Middle frontal gyrus (tissue), 1 donor: ENCODE data around the gene PCBP3.

Source experiments
- DNase-seq: peaks from one replicate; pipeline ENCODE4 v3.0.0-alpha.2; 2015; ENCODE audit warnings: low spot score; ENCODE audit errors: extremely low spot score

The PCBP3 gene

DNA sequence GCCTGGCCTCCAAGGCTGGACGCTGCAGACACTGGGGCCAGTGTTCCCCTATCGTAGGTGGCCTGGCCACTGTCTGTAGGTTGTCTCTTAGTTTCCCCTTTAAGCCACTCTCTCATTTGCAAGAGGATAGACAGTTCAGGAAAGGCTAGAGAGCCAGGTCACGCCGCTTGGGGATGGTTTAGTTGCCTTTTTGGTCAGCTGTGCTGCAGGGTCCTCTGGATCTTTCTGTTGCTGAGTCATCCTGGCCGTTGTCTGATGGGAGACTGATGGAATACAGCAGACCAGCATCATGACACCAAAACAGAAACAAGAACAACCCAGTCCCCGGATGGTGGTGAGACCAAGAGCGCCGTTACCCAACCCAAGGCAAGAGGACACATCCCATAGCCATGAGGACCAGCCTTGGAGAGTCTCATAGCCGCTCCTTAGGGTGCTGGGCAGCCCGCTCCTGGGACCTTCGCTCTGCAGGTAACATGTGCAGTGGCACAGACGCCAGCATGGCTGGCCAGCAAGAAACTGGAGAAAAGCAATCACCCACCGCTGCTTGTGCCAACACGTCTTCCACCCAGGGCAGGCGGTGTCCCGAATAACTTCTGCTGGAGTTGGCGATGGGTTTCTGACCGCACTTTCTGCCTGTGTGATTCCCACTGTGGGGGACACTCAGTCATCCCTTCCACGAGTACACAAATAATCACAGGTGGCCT lies 258.9 kb downstream of the PCBP3 start:
- DNase-seq = no peak

DNA sequence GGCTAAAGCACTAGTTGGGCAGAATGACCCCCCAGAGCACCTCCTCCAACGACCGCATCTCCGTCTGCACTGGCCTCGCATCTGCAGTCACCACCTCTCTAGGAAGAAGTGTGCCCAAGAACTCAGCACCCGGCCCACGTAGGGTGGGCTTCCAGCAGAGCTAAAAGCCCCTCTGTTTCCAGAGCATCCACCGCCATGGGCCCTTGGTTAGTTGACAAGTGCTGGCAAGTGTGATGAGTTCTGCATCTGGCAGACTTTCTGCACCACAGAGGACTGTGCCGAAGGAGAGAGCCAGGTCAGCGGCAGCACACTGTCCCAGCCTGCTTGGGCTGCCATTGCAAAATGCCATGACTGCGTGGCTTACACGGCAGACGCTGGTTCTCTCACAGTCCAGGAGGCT lies 261.7 kb downstream of the PCBP3 start:
- DNase-seq = no peak

DNA sequence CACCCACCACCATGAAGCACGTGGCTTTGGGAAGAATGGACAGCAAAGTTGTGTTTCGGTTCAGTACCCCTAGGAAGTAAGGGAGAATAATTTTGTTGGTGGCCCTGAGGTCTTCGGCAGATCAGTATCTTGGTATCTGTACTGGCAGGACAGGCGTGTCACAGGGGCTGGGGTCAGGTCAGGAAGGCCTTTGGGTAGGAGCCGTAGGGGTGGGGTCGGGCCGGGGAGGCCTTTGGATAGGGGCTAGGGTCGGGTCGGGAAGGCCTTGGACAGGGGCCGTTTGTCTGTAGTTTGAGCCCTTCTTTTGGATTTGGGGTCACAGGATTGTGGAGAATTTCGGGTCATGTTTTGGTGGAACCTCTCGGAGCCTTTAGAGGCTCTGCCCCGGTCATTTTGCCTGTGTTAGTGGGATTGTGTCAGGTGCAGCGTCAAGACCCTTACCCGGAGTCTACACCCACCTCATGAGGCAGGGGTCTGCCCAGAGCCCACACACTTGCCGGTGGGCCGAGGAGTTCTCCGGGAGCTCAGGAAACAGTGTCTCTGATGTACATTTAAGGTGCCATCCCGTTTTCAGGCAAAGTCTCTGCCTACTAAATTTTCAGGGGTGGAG lies 262.8 kb downstream of the PCBP3 start:
- no peak for DNase-seq

DNA sequence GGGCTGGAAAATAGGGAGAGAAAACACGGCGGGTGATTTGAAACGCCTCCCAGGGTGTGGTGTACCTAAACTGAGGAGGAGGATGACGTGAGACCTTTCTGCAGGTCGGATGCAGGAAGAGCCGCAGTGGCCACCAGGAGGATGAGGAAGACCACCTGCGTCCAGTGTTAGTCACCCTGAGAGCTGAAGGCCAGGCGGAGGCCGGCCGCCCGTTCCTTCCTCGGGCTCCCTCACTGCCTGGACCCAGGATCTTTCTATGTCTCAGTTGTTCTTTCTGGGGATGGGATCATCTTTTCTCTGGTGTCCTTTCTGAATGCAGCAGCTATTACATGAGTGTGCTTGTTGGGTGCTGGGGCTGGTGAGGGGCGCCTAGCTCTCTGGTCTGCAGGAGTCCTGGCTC lies 263.3 kb downstream of the PCBP3 start:
- no peak for DNase-seq

DNA sequence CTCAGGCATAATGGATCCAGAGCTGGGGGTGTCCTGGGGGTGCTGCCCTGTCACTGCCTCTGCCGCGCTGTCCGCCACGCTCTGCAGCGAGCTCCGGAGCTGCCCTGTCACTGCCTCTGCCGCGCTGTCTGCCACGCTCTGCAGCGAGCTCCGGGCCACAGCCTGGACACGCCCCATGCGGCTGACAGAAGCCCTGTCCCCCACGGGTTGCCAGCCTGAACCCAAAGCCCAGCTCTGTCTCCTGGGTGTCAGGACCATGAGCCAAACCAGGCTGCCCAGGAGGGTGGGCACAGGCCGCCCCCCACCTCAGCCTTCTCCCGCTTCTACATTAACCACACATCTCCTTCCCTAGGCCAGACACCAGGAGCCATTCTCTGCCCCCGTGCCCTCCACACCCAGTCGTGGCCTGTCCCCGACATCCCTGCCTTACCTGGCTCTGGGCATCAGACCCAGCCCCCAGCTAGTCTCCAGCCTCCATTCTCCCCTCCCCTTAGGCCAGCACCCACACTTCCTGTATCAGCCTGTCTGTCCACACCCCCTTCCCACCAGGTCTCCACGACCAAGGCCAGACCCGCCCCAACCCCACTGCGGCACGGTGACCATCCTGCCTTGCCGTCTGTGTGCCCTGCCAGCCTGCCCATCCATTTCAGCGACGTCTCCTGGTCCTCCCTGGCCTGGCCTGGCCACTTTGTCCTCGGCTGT lies 265.2 kb downstream of the PCBP3 start:
- DNase-seq = no peak

DNA sequence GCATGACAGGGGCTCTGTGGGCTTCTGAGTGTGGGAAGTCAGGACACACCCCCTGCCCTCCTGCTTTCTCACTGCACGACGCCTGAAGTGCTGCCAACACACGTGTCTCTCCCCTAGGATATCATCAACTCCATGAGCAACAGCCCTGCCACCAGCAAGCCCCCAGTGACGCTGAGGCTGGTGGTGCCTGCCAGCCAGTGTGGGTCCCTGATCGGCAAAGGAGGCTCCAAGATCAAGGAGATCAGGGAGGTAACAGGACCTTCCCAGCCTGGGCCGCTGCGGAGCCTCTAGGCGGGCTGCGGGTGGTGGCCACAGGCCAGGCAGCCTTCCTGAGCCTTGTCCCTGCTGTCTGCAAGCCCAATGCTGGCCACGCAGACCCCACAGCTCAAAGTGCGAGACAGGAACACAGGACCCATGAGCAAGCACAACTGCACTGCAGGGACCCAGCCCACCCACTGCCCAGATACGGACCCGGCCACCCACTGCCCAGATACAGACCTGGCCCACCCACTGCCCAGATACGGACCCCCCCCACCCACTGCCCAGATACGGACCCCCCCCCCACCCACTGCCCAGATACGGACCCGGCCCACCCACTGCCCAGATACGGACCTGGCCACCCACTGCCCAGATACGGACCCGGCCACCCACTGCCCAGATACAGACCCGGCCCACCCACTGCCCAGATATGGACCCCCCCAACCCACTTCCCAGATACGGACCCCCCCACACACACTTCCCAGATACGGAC lies 265.9 kb downstream of the PCBP3 start:
- no peak for DNase-seq

DNA sequence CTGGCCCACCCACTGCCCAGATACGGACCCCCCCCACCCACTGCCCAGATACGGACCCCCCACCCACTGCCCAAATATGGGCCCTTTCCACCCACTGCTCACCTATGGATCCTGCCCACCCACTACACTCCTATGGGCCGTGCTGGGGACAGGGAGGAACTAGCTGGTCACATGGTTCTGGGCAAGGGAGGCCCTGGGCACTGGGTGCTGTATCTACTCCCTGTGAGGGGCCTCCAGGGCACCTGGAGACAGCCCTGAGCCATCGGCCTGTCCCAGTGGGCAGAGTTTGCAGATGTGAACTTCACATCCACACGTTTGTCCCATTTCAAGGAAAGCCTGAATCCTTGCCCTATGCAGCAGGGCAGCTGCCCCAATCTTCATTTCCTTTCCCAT lies 266.6 kb downstream of the PCBP3 start:
- DNase-seq = no peak

DNA sequence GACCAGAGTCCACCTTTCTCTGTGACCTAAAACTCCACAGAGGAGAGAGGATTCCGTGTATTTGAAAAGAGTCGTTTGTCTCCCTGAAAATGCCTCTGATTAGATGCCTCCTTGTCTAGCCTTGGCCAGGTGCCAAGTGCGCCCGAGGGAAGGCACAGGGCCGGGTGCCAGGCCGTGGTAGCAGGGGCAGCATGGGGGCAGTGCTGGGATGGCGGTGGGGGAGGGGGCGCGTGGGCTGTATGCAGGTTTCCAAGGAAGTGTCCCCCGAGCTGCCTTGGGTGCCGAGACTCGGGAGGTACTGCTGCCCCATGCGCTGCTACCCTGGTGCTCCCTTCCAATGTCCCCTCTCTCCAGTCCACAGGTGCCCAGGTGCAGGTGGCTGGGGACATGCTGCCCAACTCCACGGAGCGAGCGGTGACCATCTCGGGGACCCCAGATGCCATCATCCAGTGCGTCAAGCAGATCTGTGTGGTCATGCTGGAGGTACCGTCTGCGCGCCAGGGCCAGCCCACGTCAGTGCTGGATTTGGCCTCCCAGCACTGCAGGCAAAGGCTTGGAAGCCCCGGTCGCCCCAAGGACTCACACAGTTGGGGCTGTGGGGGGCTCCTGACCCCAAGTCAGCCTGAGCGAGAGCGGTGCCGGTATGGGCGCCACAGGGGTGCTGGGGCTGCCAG lies 267.2 kb downstream of the PCBP3 start:
- no peak for DNase-seq

DNA sequence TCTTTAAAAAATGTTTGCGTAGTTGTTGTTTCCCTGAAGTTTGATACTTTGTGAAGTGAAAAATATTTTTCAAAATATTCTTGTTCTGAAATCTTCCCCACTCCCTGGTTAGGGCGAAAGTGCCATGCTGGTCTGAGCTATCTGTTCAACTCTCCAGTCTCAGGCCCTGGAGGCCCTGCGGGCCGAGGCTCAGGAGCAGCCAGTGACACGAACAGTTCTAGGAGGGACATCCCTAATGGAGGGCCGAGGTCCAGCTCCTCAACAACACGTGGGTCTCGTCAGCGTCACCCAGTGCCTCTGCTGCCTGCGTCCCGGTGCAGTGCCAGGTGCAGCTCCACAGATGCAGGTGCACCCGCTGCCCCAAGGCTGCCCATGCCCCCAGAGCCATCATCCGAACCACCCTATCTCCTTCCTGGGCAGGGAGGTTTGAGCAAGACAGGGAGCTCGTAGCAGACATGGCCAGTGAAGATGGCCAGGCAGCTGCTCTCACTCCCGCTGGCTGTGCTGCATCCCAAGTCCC lies 268.3 kb downstream of the PCBP3 start:
- no peak for DNase-seq

DNA sequence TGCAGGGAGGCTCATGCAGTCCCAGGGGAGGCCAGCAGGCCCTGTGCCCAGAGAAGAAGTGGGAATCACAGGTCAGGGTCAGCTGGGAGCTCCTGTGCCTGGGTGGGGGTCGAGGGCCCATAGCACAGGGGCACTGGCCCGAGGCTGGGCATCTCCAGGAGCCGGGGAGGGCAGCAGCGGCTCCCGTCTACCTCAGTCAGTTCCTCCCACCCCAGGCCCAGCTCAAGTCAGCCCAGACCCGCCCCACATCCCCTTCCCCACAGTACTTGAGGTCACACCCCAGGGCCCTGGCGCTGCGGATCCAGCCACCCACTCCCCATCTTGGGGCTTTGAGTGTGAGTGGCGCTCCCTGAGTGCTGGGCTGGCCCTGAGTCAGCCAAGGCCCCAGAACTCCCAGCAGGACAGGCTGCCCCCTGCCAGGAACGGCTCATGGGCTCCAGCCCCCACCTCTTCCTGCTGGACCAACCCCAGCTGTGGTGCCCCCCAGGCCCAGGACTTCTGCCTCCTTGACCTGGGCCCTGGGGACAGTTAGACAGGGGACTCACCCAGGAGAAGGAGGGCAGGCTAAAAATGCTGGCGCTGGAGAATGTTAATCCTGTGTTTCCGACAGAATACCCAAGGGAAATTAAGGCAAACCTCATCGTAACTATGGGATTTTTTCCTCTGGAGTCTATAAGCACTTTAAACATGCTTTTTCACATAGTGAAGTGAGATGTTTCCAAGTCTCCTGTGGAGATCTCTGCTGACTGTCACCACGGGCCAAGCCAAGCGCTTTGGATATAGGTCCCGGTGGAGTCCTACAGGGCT lies 269.3 kb downstream of the PCBP3 start:
- no peak for DNase-seq

DNA sequence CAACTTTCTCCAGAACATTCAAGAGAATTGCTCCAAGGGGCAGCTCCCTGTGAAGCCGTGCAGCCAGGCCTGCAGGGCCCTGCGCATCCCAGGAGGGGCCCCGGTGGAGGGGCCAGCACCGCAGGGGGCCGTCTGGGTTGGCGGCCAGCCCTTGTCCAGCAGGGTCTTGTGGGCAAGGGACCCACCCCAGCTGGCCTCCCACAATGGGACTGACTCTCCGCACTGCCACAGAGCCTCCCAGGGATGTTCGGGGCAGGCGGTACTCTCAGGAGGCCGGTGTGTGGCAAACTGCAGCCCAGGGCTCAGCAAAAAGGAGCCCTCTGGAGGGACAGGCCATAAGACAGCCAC lies 269.9 kb downstream of the PCBP3 start:
- no peak for DNase-seq

DNA sequence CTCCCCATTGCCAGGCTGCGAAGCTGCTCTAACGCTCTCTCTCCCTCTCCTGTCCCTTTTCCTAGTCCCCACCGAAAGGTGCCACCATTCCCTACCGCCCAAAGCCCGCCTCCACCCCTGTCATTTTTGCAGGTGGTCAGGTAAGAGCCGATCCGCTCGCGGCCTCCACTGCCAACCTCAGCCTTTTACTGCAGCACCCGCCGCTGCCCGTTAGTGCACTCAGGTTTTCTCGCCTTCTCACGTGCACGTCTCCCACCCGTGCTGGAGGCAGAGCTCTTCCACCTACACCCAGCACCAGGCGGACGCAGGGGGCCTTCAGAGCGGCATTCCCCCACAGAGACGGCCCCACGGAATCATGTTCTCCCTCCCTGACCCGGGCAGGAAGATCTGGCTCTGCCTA lies 270.4 kb downstream of the PCBP3 start:
- DNase-seq = no peak

DNA sequence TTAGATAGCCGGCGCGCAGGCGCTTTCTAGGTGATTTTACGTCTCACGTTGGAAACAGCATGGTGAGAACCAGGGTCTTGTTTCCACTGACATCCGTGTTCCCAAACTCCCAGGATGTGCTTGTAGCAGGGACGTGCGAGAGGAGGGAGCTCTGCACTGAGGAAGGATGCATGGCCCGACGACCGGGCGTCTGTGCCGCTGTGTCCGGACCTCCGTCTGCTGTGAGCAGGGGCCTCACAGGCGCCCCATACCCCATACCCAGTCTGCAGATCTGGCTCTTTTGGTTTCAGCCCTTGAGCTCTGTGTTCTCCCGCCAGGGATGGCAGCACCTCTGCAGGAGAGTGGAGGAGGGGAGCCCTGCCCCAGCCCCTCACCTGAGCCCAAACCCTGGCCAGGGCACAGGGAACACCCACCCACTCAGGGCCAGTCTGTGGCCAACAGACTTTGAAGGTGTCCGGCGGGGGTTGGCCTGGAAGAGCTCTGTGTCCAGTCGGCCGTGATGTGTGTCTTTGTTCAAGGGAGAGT lies 270.9 kb downstream of the PCBP3 start:
- DNase-seq = no peak

DNA sequence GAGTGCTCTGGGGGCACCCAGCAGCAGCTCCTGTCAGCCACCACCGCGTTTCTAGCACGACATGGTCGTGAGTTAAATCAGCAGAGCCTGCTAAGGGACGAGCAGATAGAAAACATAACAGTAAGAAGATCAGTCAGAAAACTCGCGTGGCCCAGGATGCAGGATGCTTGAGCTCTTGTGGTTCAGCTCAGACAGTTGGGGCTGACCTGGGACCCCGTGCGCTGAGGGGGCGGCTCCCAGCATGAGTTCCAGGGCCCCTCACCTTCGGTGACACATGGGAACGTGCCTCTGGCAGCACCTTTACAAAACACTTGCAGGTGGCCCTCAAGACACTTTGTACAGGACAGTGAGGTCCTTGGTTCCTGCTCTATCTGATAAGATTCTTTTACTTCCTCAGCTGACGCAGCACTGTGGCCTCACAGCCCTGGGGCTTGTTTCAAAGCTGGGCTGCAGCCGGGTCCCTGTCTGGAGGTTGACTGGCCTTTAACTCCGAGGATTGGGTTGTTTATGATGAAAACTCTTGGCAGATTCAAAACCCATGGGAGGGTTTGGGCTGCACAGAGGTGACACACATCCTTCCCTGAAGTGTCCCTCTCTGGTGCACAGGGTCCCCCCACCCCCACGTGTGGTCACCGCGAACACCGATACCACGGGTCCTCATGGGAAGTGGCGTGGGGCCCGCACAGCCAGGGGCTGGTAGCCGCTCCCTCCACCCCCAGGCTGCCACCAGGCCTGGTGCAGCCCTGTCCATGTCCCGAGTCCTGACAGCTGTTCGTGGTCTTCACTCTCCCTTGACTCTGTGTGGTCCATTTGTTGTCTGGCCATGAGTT lies 272.7 kb downstream of the PCBP3 start:
- DNase-seq = no peak

DNA sequence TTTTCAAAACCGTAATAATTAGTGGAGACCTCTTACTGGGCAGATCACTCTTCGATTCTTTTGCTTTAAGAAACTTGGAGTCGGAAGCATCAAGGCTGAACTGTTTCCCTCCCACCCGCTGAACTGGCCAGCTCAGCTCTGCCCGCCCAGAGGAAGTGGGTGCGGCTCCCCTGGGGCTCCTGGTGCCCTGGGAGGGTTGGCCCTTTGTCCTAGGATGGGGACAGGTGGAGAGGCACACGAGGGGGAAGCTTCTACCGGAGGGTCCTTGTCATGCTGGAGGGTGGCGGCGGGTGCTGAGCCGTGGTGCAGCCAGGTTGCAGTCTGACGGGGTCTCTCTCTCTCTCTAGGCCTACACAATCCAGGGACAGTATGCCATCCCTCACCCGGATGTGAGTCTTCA lies 273.7 kb downstream of the PCBP3 start:
- no peak for DNase-seq

DNA sequence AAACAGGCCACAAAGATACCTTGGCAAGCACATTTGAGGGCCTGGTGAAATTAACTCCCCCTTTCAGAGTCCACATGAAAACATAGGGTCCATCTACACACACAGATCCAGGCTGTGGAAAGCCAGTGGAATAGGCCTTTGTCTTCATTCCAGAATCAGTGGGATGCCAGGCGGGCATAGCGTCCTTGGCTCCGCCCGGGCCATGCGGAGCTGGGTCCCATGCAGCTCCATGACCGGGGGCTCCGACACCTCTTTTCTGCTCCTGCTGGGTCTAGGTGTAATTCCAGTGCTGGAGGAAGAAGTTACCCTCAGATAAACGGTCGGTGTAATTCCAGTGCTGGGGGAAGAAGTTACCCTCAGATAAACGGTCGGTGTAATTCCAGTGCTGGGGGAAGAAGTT lies 274.5 kb downstream of the PCBP3 start:
- no peak for DNase-seq

DNA sequence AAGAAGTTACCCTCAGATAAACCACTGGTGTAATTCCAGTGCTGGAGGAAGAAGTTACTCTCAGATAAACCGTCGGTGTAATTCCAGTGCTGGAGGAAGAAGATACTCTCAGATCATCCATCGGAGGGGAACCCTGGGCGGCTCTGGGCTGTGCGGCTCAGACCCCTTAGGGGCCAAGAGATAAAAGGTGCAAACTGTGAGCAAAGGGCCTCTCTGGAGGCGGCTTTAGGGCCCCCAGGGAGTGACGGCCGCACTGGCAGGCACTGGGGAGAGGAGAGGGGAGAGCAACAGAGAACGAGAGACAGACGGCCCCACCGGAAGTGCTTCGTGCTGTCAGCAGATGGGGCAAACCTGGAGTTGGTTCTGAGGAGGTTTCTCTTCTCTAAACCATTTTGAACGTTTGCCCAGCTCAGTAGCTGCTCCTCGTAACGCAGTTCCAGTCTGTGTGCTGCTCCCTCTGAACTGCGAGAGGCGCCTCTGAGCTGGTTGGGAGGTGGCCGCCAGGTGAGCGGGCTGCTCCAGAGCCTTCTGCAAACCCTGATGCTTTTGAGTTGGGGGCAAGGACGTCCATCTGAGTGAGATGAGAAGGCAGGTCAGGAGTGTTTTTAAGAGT lies 275.4 kb downstream of the PCBP3 start:
- no peak for DNase-seq

DNA sequence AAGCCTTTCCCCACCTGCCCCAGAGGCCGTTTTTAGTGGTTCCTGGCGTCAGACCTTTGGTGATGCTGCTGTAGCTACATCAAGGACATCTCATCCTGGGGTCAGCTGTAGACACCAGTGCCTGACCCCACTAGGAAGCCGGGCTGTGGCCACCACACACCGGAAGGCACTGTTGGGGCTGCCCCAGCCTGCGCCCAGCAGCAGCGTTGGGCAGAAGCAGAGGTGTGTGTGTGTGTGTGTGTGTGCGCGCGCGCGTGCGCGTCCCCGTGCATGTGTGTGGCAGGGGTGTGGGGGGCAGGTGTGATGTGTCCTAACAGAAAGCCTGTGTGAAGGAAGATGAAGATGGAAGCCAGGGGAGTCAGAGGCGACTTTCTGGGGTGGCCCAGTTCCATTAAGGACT lies 276.1 kb downstream of the PCBP3 start:
- DNase-seq = no peak
